HG02885 (cell line): ENCODE results near the gene CA12.

Experiments used
- ATAC-seq: cut with Tn5 transposase; IDR thresholded peaks from one replicate; pipeline ENCODE4 v1.9.1; 2021; ENCODE audit warnings: mild to moderate bottlenecking; ENCODE audit not compliant: unreplicated experiment, poor library complexity

CA12 gene

DNA sequence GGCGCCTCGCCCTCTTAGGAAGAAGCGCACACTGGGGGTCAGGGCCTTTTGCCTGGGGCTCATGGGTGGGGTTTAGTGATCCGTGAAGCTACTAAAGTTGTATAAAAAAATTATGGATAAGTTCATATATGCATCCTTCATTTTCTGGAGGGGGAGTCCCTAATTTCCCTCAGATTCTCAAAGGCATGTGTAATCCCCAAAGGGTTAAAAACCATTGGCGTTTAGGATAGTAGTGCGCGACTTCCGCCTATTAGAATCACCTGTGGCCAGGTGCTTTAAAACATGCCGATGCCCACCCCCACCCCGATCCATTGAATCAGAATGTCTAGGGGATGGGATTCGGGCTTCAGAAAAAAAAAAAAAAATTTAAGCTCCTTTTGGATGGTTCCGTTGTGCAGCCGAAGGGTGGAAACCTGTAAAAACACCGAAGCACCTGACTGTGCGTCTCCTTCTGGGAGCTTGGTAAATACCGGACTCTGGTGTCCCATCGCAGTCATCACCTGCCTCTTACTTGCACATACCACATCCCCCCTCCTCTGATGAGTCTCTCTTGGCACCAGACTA is 103.7 kb downstream of the CA12 start:
- no peak for ATAC-seq

GRCh38 chr15:63277038-63277892 is 104.4 kb downstream of the CA12 start, which contains the start of gene APH1B:
APH1B (plus strand) TSS chr15:63277605; CDS start chr15:63277624, 19 bp downstream.
- peak; percentile 83 for ATAC-seq

- no peak for ATAC-seq
Observed at GRCh38 chr15:63276342-63277037, 105.2 kb downstream of the CA12 start.

DNA sequence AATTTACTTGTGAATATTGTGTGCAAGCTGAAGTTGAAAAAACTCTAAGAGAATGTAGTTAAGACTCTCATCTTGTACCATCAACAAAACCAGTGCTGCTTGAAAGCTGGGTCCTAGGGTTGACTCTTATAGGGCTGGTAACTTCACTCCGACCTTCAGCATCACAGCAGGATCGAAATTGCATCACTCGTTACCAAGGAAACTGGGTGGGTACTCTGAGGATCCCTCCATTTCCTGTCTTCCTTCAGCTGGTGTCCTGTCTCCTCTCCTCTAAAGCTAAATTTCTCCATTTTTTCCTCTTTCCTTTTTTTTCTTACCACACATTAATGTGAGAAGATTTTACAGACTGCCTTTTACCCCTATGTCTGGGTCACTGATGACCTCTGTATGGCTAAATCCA is 107.2 kb downstream of the CA12 start:
- ATAC-seq = no peak
